Omental fat pad (tissue), 4 donors: ENCODE measurements around the gene MACROD2. TPM values are rescaled to one million over a fixed set of nuclear protein-coding genes. Genes with fewer than 3 reads are reported as not detected.

ENCODE experiments used
- ATAC-seq: fragments of 150-250 bp; one replicate; pipeline ENCODE4 v1.9.1; 2016; ENCODE audit warnings: mild to moderate bottlenecking, moderate library complexity; ENCODE audit not compliant: low FRiP score
- DNase-seq: peaks from one replicate; pipeline ENCODE4 v3.0.0-alpha.2; 2019; ENCODE audit warnings: low spot score
- total RNA-seq, 4 donors: library from RNA; depleted of rRNA; stranded (reverse); fragments of >200 nt; gene quantifications; one replicate each; pipeline ENCODE4 v1.1.0, GENCODE V29; 2016
- TF ChIP-seq, protein P1 (sequence below), 3 donors: fragments of 450-650 bp; IDR thresholded peaks; one replicate each; pipeline ENCODE4 v1.5.1; 2016 to 2017; ENCODE audit warnings: antibody characterized with exemption in 3 of 3, mild to moderate bottlenecking in 3 of 3, moderate library complexity in 2 of 3

MACROD2 gene
- total RNA-seq, 4 donors from 2014 or later, result 6.8 to 54.1 (median 7.4) TPM

GRCh38 chr20:15682690-15683089 is 1687.4 kb downstream of the MACROD2 start:
- DNase-seq, result no peak
- TF ChIP-seq, protein P1, sequence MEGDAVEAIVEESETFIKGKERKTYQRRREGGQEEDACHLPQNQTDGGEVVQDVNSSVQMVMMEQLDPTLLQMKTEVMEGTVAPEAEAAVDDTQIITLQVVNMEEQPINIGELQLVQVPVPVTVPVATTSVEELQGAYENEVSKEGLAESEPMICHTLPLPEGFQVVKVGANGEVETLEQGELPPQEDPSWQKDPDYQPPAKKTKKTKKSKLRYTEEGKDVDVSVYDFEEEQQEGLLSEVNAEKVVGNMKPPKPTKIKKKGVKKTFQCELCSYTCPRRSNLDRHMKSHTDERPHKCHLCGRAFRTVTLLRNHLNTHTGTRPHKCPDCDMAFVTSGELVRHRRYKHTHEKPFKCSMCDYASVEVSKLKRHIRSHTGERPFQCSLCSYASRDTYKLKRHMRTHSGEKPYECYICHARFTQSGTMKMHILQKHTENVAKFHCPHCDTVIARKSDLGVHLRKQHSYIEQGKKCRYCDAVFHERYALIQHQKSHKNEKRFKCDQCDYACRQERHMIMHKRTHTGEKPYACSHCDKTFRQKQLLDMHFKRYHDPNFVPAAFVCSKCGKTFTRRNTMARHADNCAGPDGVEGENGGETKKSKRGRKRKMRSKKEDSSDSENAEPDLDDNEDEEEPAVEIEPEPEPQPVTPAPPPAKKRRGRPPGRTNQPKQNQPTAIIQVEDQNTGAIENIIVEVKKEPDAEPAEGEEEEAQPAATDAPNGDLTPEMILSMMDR (IDR thresholded peaks at IDR 0.05), result no peak
- ATAC-seq, result no peak

DNA sequence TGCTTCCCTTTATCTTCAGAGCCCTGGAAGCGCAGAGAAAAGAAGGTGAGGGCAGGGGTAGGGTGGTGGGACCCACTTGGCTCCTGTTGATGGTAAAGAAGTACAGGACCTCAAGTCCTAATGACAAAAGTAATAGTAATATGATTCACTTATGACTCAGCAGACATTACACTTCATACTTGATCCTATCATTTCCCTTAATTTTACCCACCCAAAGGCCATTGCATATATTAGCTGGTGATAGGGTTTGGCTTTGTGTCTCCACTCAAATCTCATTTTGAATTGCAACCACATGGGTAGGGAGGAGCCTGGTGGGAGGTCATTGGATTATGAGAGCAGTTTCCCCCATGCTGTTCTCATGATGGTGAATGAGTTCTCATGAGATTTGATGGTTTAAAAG is 1697.3 kb downstream of the MACROD2 start:
- no peak for ATAC-seq

DNA sequence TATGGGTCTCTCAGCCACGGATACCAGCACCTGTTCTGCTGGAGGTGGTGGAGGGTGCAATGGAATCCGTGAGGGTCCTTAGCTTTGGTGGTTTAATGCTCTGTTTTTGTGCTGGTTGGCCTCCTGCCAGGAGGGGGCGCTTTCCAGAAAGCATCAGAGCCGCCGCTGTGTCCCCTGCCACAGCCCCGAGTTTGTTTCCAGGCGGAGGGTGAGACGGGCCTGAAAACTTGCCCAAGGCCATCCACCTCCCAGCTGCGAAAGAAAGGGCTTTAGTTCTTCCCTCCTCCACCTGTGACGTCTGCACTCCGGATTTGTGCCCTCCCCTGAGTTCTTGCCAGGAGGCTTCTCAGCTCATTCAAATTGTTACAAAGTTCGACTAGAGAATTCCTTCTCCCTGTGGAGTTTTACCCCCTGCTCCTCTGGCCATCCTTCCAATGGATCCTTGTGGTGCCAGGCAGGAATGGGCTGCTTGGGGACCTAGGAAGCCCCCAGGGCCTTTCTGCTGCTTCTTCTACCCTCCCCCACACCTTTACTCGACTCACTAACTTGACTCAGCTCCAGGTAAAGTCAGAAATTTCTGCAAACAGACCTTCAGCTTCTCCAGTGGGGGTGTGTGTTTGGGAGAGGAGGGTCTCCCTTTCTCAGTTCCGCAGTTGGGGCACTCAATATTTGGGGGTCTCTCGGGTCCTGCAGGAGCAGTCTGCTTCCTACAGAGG is 1704.3 kb downstream of the MACROD2 start:
- no peak for ATAC-seq
- TF ChIP-seq, protein P1 (IDR thresholded peaks at IDR 0.05), result no peak
- DNase-seq, result no peak

More for the DNA sequence above, 1697.3 kb downstream of the MACROD2 start:
- no peak for DNase-seq
- TF ChIP-seq, protein P1 (IDR thresholded peaks at IDR 0.05), result no peak

- TF ChIP-seq, protein P1 (IDR thresholded peaks at IDR 0.05), result no peak
- DNase-seq, result no peak
- no peak for ATAC-seq
These were observed 1704.9 kb downstream of the MACROD2 start for GRCh38 chr20:15700147-15700765.

DNA sequence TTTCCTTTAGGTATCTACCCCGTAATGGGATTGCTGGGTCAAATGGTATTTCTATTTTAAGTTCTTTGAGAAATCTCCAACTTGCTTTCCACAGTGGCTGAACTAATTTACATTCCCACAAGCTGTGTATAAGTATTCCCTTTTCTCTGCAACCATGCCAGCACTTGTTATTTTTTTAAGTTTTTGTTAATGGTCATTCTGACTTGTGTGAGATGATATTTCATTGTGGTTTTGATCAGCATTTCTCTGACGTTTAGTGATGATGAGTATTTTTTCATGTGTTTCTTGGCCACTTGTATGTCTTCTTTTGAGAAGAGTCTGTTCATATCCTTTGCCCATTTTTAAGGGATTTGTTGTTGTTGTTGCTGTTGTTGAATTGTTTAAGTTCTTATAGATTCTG is 1706.8 kb downstream of the MACROD2 start:
- TF ChIP-seq, protein P1 (IDR thresholded peaks at IDR 0.05), result no peak
- DNase-seq (no peak), ATAC-seq (no peak)

DNA sequence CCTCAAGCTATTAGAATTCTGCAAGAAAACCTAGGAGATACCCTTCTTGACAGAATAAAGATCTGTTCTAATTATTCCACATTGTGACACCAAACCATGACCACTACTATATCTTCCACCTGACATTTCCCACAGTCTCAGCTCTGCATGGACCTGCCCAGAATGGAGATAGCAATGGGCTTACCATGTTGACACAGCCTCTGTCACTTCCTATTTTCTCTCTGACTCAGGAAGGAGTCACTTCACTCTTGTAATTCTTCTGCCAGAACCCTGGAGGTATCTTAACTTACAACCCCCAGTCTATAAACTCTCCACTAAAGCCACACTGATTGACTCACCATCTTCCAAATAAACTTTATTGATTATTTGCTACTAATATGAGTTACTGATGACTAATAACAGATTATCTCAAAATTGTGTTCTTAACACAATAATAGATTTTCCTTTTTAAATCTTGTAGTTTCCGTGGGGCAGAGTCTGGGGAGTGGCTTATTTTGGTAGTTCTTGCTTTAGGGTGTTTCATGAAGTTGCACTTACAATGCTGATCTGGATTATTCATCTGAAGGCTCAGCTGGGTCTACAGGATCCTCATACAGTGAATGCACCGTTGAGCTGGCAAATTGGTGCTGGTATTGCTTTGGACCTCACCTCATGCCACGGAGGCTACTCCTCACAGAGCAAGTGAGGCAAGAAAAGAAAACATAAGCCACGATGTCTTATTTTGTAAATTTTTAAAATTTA is 1708.0 kb downstream of the MACROD2 start:
- TF ChIP-seq, protein P1 (IDR thresholded peaks at IDR 0.05), result no peak
- DNase-seq (no peak), ATAC-seq (no peak)
